Measurements from ENCODE around the gene PFKL.
A peak's percentile ranks its signal among the peaks of the same experiment; 100 is the strongest.

PFKL gene

DNA sequence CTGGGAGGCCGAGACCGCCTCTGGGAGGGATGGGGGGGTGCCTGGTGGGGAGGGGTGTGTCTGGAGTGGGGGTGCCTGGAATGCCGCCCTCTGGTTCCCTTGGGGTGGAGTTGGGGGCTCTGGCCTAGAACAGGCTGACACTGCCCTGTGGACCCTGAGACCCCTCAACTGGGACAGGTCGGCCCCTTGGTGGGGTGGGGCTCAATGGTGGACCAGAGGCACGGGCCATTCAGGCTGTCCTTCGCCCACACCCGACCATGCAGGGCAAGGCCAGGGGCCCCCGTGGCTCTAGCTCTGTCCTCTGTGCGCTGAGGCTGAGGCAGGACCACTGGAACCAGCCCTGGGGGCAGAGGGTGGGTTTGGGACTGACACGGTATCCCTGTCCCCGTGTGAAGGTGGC lies 14.7 kb downstream of the PFKL start:
- no peak for DNase-seq

DNA sequence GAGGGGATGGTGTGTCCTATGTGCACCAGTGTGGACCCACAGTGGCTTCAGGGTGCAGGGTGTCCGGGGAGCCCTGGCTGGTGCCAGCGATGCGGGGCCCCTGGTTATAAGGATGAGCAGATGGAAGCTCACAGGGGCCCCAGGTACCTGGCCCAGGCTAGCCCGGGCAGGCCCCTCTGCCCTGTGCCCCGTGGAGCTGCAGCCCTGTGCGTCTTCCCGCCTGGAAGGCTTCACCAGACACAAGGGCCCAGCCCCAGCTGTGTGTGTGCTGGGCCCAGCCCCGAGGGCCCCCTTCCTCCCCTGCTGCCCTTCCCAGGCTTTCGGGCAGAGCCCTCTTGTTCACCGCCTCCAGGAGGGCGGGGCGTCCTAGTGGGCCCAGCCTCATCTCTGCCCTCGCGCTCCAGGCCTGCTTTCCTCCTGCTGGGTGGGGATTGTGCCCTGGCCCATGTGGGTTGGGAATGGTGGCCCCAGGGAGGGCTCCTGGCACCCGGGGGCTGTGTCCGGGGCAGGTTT lies 15.9 kb downstream of the PFKL start:
- no peak for DNase-seq

DNA sequence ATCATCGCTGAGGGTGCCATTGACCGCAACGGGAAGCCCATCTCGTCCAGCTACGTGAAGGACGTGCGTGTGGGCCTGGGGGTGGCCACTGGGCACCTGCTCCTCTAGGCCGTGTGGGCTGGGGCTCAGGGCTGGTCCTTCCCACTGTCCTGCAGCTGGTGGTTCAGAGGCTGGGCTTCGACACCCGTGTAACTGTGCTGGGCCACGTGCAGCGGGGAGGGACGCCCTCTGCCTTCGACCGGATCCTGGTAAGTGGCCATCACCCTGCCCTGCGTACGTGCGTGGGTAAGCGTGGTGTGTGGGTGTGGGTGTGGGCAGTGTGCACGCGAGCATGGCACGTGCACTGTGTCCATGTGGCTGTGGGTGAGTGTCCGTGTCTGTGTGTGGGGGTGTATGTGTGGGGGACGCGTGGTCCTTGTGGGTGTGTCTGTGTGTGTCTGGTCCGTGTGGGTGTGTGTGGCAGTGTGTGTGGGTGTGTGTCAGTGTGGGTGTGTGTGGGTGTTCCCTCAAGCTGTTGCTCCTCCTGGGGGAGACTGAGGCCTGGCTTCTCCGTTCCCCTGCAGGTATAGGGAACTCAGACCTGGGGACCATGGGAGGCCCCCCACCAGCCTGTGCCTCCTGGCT lies 16.5 kb downstream of the PFKL start:
- no peak for DNase-seq

DNA sequence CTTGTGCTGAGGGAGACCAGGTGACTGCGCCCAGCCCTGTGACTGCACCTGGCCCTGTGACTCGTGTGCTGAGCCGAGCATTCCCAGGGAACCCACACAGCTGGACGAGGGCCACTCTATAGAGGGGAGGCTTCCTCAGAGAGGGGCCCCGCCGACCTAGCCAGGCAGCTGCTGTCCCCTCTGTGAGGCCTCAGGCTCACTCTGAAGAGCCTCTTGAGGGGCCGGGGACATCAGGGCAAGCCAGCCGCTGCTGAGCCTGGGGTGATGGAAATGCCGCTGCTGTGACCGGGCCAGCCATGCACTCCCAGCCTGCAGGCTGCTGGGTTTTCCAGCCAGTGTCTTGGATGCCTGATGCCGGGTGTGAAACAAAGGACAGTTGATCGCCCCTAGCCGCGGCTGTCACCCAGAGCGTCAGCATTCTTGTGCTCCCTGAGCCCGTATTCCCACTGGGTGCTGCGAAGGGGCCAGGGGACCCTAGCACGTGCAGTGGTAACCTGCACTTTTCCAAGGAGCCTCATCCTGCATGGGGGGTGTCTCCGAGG lies 17.5 kb downstream of the PFKL start:
- DNase-seq = no peak

DNA sequence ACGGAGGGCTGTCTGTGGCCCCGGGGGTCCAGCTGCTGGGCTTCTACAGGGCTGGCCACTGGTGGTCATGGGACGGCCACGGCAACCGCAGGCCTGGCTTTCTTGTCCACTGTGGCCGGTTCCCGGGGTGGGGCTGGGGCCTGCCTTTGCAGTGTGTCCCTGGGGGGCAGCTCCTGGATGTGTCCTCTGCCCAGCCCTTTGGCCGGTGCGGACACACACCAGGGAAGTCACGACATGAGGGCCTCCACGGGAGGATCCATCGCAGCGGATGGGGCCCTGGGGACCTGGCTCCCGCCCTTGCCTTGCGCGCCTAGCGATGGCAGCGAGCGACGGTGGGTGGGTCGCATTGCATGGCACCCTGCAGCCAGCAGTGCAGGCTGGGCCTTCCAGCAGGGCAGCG lies 18.0 kb downstream of the PFKL start:
- no peak for DNase-seq

DNA sequence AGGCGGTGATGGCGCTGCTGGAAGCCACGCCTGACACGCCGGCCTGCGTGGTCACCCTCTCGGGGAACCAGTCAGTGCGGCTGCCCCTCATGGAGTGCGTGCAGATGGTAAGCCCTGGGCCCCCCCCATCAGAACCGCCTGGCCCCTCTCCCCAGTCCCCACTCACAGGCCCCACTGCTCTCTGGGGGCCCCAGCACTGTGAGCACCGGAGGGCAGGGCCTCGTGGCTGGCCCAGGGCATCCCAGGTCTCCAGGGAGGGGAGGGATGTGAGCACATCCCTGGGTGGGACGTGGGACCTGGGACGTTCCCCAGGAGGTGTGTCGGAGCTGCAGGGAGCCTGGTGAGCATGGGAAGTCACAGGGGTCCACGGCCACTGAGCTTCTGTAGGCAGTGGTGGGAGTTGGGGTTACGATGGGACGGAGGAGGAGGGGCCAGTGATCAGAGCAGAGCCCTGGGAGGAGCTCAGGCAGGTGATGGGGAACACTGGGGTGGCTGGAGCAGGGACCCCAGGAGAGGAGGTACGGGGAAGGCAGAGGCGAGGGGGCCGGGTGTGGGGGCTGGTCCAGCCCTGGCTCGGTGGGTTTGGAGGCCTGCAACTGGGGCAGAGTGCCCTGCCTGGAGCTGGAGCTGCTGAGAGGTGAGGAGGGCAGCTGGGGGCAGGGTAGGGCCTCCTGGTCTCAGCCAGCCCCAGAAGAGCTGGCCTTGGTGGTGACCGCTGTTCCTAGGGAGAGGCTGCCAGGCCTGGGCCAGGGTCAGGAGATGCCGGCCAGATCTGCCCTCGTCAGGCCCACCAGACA lies 18.8 kb downstream of the PFKL start:
- DNase-seq = no peak

DNA sequence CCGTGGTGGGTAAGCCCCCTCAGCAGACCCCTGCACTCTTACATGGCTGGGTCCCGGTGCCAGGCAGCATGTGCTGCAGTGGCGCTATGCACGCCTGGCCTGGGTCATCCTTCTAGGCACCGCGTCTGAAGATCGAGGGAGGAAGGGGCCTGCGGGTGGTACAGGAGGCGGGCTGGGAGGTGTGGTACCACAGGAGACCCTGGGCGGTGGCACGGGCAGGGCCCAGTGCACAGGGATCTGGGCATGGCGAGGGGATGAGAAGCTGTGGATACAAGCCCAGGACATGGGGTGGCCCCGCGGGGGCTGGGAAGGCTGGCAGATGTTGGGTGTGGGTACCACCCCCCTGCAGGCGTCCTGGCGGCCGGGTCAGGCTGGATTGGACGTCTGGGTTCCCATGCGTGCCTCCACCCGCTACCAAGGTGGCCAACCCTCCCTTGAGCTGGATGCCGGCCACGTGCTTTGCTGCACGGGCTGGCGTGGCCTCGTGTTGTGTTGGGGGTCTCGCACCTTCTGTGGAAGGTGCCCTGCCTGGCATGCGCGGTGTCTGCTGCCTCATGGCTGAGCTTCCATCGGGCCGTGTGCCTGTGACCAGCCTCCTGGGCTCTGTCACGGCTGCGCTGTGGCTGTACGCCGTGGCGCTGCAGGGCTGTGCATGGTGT lies 19.7 kb downstream of the PFKL start:
- no peak for DNase-seq

DNA sequence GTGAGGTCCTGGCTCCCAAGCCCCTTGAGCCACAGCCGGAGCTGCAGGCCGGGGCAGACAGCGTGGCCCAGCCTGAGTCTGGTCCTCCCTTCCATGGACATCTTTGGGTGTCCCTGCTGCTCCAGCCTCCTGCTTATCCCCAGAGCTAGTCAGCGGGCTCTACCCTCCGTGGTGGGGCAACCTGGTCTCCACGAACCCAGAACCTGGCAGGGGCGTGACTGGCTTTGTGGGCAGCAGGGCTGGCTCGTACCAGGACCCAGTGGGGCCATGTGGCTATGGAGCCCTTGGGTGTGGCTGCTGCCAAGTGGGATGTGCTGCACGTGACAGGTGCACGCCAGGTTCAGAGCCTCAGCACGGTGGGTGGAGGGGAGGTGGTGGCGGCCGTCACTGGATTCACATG lies 21.0 kb downstream of the PFKL start:
- DNase-seq = no peak

DNA sequence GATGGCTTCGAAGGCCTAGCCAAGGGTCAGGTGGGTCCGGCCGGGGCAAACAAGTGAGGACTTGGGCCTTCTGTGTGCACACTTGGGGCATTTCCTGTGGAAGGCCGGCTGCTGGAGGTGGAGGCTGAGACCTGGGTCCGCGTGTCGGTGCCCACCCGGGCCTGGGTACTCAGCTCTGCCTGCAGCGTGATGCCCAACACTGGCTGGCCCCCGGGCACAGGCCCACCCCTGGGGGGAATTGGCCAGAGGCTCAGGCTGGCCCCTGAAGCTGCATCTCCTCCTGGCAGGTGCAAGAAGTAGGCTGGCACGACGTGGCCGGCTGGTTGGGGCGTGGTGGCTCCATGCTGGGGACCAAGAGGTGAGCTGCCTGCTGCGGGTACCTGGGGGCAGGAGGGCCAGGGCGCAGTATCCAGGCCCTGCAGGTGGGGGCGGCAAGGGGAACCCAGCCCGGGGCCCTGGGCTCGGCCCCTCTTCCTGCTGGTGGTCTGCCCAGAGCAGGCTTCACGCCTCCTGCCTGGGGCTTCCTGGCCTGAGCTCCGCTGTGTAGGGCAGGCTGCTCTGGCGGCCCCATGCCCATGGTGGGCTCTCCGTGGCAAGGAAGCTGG lies 22.1 kb downstream of the PFKL start:
- DNase-seq = no peak

DNA sequence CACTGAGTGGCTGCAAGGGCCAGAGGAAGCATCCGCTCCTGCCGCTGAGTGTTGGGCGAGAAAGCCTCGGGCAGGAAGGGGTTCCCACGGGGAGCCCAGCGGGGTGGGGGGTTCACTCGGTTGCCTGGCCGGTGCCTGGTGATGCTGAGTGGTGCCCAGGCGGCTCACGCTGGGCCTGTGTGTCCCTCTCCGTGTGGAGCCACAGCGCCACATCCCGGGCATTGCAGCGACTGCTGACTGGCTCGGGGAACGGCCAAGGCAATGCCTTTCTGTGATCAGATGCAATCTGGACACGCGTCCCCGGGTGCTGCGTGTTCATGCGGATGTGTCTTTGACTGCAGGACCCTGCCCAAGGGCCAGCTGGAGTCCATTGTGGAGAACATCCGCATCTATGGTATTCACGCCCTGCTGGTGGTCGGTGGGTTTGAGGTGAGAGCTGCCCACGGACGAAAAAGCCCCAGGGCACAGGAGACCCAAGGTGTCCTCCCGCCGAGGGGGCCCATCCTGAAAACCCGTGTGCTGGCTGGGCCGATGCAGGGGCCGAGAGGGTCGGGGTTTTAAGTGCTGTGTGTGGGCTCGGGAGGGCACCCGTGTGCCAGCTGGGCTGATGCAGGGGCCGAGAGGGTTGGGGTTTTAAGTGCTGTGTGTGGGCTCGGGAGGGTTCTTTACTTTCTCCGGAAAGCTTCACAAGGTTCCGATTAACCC lies 22.9 kb downstream of the PFKL start:
- DNase-seq = no peak

DNA sequence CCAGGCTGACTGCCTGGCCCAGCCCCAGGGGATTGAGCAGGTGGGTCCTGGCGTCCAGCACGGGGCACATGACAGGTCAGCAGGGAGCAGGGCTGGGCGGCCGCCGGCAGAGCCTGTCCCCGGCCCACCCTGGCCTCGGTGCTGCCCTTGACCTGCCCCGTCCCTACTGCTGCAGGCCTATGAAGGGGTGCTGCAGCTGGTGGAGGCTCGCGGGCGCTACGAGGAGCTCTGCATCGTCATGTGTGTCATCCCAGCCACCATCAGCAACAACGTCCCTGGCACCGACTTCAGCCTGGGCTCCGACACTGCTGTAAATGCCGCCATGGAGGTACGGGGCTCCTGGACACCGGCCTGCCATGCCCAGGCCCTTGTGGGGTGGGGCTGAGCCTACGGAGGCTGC lies 23.7 kb downstream of the PFKL start:
- DNase-seq = no peak

DNA sequence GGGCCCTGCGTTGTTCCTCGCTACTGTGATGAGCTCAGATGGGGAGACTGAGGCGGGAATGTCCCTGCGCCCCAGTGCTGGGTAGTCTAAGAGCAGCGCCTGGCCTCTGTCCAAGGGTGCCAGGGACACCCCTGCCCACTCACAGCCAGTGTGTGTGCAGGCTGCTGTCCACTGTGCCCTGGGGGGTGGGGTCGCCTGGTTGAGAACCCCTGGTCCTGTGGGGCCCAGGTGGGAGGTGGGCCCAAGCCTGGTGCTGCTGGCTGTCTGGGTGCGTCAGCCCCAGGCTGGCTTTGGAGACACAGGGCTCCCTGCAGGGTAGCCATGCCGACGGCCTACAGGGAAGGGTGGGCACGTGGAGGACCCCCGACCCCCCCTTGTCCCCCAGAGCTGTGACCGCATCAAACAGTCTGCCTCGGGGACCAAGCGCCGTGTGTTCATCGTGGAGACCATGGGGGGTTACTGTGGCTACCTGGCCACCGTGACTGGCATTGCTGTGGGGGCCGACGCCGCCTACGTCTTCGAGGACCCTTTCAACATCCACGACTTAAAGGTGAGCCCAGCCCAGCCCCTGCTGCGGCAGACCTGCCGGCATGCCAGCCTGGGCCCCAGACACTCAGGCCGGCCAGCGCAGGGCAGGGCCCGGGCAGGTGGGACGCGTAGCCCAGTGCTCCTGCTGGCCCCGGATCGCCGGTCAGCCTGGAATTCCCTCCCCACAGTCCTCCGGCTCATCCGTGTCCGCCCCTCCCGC lies 24.4 kb downstream of the PFKL start:
- no peak for DNase-seq

DNA sequence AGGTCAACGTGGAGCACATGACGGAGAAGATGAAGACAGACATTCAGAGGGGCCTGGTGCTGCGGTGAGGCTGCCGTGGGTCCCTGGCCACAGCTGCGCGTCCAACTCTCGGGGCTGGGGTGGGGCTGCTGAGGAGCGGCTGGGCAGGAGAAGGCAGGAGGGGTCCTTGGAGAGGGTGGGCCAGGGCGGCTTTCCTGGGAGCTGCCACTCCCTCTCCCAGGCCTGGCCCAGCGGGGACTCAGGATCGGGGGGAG lies 24.9 kb downstream of the PFKL start:
- DNase-seq = no peak

DNA sequence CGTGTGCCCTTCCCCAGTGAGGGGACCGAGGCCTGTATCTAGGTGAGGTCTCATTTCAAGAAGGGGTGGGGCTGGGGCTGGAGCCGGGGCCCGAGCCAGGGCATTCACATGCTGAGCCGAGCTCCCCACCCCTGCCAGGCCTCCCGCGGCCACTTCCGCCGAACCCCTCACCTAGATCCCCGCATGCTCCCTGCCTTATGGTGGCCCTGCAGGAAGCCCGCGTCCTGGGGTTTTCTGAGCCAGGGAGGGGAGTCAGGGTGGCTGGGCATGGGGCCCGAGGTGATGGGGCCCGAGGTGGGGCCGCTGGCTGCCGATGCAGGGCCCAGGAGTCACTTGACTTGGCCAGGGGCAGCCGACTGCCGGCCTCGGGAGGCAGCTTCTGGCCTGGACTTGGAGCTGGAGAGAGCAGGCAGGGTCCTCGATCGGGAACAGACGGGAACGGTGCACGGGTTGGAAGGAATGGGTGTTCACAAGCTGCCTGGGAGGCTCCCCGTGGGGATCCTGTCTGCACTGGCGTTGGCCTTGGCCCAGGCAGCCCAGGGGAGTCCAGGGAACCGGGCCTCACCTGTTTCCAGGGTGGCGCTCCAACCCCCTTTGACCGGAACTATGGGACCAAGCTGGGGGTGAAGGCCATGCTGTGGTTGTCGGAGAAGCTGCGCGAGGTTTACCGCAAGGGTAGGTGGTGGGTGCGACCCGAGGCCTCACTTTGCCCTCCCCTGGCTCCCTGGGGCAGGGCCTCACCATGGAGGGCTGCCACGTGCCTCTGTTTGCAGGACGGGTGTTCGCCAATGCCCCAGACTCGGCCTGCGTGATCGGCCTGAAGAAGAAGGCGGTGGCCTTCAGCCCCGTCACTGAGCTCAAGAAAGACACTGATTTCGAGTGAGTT lies 25.8 kb downstream of the PFKL start:
- no peak for DNase-seq

DNA sequence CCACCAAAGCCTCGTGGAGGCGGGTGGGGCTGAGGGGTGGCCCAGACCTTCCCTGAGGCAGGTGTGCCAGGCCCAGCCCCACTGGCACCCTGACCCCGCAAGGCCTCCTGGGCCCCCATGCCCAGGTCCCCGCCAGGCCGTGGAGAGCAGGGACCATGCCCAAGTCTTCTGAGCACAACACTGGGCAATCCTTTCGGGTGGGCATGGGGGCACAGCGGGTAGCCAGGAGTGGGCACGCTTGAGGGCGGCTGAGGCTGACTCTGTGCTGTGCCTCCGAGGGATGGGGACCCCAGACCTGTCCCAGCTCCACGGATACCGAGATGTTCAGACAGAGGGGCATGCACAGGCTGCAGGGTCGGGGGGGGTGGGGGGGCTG lies 26.4 kb downstream of the PFKL start:
- no peak for DNase-seq

DNA sequence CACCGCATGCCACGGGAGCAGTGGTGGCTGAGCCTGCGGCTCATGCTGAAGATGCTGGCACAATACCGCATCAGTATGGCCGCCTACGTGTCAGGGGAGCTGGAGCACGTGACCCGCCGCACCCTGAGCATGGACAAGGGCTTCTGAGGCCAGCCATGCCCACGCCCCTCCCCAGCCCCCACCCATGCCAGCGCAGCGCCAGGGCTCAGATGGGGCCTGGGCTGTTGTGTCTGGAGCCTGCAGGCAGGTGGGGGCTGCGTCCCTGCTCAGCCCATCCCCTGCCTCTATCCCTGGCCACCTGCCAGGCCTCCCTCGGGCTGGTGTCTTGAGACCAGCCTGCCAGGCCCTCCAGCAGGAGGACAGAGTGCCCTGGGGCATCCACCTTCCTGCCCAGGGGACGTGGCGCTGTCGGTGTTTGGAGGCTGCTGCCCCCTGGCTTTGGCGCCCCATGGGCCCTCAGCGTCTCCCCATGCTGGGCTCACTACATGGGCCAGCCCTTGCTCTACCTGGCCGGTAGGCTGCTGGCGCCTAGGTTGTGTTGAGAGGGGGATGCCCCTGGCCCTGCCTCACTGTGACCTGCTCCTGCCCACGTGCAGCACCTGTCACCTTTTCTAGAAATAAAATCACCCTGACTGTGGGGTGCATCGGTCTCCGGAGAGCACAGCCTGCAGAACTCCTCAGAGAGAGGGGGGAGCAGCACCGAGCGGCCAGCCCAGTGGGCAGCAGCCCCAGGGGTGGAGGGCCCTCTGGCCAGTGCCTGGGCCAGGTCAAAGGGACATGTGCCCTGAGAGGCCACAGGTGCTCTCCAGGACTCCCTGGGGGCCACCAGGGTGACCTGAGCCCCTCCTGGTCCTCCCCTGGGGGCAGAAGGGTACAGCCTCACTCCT lies 27.1 kb downstream of the PFKL start:
- DNase-seq = peak in 1 of 2 experiments; percentile 27

DNA sequence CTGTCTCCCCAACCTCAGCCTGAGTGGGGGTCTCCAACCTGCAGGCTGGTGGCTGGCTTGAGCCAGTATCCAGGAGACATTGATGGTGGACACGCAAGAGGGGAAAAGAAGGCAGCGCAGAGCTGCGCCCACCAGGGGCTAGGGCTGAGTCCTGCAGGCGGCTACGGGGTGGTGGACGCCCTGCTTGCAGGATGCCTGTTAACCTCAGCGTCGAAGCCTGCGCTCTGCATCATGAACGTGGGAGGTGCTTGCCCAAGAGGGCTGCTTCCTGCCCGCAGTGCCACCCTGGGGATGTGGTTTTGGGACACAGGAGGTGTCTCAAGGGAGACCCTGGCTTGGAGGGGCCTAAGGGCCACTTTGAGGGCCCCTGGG lies 27.7 kb downstream of the PFKL start:
- no peak for DNase-seq

DNA sequence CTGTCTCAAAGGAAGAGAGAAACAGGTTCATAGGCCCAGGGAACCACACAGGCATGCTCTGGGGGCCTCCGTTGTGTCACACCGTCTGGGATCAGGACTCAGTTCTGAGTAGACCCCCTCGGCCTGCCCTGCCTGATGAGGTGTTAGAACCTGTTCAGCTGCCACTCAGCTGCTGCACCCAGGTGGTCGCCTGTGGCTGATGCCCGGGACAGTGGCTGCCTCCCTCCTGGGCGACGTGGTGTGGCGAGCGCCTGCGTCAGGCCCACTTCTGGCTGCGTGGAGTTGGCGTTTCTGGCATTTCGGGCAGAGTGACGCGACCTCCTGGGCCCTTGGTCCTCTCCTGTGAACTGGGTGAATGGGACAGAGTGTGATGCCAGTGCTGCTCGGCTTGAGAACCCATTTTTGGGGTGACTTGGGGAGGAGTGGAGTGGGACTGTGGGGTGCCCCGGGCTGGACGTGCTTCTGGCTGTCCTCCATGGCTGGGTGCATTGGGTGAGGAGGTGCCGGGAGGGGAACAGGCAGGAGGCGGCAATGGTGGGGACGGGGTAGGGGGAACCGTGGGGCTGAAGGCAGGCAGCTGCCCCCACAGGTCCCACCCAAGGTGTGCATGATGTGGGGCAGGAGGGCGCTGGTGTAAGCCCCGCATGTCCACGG lies 28.5 kb downstream of the PFKL start:
- no peak for DNase-seq

DNA sequence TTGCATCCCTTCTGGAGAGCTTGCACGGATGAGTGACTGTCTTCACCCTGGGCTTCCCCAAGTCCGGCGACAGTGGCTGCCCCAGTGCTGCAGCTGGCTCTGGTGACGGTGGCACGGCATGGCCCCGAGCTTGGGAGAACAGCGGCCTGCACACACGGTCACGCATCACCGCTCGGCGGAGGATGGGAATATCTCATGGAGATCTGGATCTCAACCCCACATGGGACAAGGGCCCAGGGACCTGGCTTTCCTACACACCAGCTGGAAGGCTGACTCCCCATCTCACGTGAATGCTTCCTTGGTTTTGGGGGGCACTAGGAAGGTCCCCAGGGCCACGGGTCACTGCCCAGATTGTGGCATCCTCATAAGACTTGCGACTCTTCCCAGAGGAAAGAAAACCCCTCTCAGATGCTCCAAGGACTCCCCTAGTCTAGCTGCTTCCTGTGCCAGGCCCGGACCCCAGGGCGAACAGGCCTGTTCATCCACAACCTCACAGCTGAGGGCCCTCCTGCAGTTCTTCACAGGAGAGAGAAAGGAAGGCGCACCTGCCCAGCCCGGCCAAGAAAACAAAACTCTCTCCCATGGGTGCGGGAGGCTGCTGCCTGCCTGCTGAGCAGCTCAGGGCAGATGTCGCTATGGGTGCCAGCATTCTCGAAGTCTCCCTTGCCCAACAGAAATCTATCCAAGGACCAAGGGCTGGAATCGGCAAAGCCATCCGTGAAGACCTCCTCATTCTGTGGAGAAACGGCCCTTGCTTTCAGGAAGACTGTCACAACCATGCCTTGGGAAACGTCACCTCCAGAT lies 29.4 kb downstream of the PFKL start:
- DNase-seq = peak in 1 of 2 experiments; percentile 40

Data from NCI-H524 (cell line).